Brain pericyte (primary cell): Measurements from ENCODE around the gene XRCC4.
A peak's percentile ranks its signal among the peaks of the same experiment; 100 is the strongest.
"Not testable (repeated sequence)": the region's sequence is repeated elsewhere in the genome, so short reads cannot be mapped to it uniquely, and the experiment has no call there.

Source experiments
- DNase-seq: peaks from one replicate; pipeline ENCODE4 v3.0.0-alpha.2; 2012; ENCODE audit warnings: low read depth, low spot score

Gene XRCC4

DNA sequence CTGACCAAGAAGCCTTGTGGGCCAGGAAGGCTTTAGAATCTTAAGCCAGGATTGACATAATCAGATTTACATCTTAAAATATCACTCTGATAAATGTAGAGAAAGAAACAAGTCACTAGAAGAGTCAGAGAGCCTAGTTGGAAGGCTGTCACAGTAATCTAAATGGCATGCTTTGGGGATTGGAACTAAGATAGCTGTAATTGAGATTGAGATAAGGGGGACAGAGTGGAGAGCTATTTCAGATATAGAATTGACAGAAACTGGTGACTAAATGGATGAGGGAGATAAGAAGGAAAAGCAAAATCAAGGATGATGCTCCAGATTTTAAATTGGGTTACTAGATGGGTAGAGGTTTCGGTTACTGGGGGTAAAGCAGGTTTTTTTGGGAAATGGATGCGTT is 100.5 kb downstream of the XRCC4 start:
- no peak for DNase-seq

DNA sequence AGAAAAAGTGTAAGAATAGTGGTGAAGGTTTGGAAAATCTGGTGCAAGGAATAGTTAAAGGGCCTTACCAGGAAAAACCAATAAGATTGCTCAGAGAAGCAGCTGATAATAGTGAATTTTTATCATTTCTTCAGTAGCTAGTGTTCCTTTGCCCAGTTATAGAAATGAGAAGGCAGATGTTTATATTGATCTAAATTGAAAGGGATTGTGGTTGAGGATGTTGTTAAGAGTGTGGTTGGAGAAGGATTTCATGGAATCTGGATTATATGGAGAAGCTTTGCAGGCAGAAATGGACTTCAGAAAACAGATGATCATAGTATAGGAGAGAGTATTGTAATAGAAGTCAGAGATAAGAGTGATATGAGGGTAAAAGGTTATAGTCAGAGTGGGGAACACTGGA is 102.6 kb downstream of the XRCC4 start:
- no peak for DNase-seq

DNA sequence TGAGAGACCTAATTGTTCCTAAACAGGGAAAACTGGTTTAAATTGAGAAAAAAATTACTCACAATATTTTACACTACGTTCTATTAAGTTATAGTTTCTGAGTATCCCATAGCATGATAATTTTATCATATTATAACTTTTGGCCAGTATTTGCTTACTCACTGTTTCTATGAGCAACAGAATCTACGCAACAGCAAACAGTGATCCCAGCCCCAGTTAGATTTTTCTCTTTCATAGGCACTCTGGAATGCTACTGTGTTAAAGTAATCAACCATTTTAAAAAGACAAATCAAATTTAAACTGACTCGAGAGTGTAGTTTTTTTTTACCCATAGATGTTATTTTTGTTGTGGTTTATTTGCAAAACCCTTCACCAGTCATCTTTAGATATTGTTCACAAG is 107.2 kb downstream of the XRCC4 start:
- no peak for DNase-seq

DNA sequence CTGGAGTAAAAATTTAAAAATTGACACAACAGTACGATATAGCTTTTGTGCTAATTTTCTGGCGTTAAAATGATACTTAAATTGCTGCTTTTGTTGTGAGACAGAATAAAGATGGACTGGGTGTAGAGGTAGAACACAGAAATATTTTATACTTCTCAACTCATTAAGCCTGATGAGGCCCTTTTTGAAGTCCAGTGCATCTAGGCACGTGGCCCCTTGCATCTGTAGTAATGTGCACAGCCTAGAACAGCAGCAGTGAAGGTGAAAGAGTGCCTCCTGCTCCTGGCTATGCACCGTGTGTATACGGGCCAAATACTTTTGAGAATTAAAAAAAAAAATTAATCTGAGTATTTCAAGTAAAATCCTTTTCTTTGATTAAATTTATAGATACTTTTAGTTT is 115.6 kb downstream of the XRCC4 start:
- no peak for DNase-seq

DNA sequence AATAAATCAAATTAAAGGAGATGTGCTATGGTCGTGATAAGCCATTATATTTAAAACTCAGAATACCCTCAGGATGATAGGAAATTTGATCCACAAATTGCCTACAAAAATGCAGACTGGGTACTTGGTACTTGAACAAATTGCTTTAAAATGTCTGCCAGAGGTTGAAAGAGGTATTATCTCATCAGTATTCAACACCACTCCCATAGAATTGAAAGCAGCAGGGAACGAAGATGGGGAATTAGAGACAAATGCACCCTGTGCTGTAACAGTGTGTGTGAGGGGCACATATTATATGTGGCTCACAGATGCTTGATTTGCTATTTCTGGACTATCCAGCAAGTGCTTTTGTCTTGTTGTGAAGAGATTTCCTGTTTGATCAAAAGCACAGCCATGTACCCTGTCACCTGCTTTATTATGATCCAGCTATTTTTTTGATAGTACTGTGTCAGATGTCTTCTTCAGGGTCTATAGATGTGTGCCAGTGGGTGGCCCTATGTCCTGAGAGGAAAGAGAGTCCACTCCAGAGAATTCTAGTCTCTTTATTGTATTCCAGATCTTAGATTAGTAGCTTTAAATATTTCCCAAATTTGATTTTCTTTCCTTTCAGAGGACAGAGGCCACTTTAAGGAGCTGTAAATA is 120.1 kb downstream of the XRCC4 start:
- DNase-seq: no peak

DNA sequence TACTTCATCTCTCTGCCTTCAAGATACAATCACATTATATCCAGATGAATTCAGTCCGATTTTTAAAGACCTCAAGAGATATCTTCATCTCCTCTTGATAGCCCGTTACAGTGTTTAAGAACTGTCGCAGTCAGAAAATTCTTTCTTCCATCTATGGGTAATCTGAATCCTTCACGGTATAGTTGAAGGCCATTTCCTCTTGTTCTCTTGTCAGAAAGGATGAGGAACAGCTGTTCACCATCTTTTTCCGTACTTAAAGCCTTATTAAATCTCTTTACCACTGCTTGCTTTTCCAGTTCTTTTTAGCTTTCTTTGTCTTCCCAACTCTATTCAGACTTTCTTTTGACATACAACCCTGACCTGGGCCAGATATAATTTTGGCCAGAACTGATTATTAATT is 121.8 kb downstream of the XRCC4 start:
- no peak for DNase-seq

DNA sequence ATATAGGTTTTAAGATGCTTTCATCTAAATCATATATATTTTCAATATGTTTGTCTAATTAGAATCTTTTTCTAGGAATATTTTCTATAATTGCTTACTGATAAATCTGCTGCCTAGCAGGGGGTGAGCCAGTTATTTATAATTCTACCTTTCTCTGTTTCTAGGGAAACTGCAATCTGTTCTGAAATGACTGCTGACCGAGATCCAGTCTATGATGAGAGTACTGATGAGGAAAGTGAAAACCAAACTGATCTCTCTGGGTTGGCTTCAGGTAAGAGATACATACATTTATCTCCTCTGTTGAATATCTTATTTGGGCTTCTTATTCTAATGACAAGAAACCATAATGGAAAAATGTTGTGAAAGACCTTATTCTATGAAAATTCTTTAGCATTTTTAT is 127.3 kb downstream of the XRCC4 start:
- DNase-seq: no peak

DNA sequence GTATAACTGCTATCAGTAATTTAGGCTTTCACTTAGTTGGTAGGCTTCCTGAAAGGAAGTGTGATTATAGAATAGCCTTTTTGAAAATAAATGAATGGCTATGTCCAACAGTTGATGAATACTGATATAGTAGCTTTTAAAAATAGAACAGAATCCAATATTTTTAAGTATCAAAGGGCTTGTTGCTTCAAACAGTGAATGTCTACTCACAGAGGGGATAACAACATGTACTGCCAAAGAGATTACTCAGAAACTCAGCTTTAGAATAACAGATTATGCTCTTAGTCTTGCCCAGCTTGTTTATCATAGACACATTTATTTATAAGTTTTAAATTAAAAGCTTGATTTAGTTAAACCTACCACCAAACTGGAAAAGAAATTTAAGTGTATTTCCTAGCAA is 132.6 kb downstream of the XRCC4 start:
- DNase-seq: no peak

DNA sequence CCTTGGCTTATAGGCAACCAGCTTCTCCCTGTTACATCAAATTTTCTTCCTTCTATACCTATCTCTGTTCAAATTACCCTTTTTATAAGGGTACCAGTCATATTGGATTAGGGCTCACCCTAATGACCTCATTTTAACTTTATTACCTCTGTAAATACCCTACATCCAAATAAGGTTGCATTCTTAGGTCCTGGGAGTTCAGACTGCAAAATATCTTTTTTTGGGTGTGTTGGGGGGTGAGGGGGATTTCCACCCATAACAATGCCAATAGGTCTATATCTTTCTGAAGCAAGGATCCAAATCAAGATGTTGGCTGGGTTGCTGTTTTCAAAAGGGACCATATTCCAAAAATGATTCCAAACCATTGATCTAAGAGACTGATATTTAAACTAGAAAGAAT is 141.7 kb downstream of the XRCC4 start:
- DNase-seq: no peak

DNA sequence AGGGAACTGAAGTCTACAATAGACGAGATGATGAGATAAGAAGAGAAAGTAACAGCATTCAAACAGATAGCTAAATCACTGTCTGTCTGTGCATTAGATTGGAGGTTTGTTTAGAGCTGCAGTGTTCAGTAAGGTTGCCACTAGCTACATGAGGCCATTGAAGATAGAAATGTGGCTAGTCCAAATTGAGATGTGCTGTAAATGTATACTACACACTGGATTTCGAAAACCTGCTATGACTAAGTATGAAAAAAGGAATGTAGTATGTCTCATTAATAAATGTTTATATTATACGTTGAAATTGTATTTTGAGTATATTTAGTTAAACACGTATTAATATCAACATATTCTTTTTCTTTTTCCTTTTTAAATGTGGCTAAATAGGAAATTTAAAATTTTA is 142.1 kb downstream of the XRCC4 start:
- no peak for DNase-seq

DNA sequence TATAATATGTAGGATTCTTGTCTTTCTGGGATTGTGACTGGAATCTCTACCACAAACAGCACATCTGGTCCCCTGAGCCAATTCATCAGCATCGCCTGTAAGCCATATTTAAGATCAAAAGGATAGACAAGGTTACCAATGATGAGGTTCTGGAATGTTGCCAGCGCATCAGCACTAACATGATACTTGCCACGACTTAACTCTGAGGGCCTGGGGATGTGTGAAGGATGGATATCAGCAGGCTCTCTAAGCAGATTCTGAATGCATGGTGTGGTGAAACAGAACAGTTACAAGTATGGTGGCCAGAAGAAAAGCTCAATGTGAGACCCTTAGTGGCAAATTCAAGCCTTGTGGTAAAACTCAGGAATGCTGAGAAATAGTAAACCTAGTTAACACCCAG is 143.0 kb downstream of the XRCC4 start:
- DNase-seq: no peak

DNA sequence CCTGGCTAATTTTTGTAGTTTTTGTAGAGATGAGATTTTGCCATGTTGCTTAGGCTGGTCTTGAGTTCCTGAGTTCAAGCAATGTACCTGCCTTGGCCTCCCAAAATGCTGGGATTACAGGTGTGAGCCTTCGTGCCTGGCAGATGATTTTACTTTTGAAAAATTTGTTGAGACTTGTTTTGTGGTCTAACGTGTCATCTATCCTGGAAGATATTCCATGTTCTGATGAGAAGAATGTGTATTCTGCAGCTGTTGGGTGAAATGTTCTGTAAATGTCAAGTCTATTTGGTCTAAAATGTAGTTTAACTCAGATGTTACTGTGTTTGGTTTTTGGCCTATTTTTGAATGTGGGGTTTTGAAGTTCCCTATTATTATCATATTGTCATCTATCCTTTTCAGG is 145.6 kb downstream of the XRCC4 start:
- DNase-seq: no peak

DNA sequence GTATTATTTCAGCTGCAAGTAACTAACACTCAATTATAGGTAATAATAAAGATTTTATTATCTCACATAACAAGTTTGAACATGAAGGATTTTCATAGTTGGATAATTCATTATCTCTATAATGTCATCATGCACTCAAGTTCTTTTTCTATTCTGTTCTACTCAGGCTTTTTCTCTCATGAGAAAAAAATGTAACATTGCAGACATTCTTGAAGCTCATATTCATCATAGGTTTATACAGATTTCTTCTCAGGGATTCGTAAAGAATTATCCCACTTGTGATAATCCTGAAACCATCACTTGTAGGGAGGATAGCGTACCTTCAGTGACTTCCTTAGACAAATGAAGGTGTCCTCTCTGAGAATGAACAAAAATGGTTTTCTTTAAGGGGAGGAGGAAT is 150.3 kb downstream of the XRCC4 start:
- DNase-seq: no peak

DNA sequence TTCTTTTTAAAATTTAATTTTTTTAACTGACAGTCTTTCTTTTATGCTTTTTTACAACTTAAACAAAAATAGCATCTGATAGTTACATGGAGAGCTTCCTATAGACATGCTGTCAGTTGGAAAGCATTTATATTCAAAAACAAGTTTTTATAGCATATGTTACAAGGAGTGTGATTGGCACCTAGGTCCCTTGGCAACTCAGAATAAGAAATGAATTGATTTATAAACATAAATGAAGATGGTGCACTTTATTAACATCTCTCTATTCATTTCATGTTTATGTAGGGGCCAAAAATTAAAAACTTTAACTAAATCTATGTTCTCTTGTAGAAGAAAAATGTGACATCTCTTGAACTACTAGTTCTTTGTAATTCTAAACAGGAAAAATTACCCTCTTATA is 153.2 kb downstream of the XRCC4 start:
- DNase-seq: no peak

DNA sequence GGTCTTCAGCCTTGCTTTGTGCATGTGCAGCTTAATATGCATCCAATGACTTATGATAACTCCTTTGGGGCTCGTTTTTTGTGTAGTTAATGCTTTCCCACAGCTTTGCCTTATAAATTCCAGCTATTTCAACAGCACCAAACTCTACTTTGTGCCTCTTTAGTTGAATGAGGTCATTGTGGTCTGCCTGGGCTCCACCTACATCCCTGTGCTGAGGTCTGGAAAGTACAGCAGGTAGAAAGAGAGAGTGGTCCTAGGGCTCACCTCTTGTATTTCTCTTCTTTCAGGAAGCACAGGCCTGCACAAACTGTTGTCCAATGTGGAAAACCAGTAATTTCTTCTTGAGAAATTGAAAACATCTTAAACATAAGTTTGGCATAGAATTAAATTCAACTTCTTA is 167.2 kb downstream of the XRCC4 start:
- no peak for DNase-seq

DNA sequence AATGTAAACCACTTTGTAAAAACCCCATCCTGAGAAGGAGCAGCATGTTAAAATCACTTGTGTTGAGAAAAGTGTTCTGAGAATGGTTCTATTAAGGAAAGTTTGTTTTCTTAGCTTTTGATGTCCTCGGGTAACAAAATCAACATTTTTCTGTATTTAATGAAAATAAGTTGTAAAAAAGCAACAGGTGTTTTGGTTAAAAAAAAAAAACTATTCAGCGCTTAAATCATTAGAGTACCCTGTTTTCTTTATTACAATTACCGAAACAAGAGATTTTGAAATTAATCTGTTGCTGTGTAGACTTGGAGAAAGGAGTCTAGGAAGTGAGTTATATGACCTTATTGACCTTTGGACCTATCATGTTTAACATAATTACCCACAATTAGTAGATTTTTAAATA is 167.7 kb downstream of the XRCC4 start:
- no peak for DNase-seq

DNA sequence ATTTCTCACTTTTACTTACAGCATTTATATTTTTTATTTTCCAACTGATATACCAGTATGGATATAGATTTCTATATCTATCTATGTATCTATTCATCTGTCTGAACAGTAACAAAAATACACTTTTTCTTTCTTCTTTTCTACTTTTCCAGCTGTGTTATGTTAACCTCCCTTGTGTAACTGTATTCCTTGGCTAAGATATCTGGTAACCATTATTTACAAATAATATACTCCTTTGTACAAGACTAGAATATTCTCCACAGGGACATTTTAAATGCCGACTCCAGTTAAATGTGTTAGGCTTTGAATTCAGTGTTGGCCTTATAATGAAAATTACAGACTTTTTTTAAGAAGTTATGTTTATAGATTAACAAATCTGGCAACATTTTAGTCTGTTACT is 168.7 kb downstream of the XRCC4 start:
- peak; percentile 20 for DNase-seq

DNA sequence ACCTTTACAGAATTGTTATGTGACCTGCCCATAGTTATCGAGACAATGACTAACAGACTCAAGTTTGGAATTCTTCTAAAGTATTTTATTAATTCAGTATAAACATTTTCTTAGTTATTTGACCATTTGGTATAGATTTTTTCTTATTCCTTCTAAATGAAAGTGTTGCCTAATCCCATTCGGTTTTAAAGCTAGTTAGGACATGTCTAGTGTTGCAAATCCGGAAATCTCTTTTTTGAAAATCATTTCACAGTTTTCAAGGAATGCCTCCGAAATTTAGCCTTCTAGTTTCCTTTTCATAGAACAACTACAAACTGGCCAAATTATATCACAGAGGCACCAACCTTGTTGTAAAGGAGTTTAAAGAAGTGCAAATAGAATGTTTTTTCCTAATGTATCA is 171.8 kb downstream of the XRCC4 start:
- no peak for DNase-seq

DNA sequence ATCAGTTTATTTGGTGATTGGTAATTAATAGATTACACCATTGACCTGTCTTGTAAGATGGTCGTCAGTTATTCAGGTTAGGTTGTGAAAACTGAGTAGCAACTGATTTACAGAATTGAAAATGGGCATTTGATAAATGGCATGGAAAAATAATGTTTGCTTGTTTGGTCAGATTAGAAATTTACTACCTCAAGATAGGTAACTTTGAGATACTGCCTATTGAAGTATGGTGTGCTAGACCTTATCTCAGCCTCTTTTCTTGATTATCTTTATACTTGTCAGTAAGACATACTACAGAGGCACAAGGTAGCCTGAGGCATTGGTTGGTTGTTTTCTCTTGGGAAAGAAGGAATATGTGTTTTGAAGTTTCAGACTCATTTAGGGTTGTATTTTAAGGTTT is 174.5 kb downstream of the XRCC4 start:
- DNase-seq: no peak

DNA sequence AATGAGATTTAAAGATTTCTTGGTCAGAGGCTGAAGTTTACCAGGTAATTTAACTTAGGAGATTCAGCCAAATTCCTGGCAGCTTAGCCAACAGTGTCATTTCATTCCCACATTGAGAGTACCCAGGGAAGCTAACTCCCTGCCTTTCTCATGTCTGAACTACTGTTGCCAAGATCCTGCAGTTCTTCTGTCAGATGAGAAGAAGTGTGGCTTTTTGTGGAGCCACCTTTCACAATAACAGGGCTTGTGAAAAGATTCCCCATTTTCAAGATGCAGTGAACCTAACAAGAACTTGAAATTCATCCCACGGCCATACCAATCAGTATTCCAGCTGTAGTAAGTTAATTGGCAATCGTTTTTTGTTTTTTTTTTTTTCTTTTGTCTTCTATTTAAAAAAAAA is 176.4 kb downstream of the XRCC4 start:
- DNase-seq: no peak

DNA sequence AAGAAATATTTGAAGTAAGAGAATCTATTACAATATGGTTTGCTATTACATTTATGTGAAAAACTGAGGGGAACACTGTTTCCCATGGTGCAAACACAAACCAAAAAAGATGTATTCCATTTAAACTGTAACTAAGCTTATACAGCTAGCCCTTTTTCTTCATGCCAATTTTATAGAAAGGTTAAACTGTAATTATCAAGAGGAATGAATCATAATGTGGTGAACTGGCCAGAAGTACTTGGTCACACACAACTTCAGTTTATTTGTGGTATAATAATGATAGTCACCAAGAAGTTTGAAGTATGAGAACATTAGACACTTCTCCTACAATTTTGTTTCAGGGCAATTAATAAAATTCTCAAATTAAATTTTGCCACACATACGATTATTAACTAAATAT is 177.9 kb downstream of the XRCC4 start:
- no peak for DNase-seq

DNA sequence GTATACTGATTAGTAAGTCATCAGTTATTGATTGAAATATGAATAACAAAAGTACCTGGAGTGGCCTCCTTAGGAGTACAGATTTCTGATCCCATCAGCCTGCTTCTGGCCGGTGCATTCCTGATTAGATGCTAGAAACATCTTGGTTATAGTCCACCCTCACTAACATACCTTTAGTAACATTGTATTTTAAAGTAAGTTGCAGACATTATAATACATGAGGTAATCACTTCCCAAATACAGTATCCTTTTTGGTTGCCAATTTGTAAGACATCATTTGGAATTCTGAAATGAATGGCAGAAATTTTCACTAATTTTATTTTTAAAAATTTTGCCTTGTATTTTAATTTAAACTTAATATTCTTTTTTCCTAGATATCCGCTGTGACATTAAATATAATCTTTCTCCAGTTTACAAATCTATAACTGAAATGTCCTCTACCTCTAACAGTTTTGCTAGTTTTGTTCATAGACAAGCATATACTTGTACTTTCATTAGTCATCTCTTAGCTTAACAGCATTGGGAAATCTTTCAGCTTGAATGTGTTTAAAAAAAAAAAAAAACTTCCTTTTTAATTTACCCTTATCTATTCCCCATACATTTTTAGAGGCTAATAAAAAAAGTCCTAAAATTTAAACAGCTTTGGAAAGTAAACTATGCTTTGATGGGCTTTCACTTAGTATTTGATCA is 178.9 kb downstream of the XRCC4 start:
- DNase-seq: no peak

DNA sequence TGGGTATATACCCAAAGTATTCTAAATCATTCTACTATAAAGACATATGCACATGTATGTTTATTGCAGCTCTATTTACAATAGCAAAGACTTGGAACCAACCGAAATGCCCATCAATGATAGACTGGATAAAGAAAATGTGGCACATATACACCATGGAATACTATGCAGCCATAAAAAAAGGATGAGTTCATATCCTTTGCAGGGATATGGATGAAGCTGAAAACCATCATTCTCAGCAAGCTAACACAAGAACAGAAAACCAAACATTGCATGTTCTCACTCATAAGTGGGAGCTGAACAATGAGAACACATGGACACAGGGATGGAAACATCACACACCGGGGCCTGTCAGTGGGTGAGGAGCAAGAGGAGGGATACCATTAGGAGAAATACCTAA is 180.3 kb downstream of the XRCC4 start:
- not testable (repeated sequence) for DNase-seq

DNA sequence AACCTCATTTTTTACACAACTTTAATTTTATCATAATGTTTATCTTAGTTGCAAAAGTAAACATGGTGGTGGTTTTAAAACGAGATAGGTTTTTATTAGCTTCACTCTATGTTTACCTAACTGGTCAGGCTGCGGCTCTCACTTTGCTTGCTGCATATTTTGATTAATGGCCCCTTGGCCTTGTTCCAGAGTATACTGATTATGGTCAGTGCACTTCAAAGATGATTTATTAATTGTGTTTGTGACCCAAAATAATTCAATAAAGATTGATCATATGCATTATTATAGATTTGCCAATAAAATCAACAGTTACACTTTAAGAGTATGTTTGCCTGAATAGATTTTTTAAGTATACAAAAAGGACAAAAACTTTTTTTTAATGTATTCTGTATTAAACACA is 188.0 kb downstream of the XRCC4 start:
- DNase-seq: peak; percentile 45
